Dendritic cell treated with granulocyte-macrophage colony-stimulating factor and Interleukin-4, amounts not matched to agents 40 ng/mL and 50 ng/mL, for 4 days (primary cell): ENCODE results near the gene MARS2.

Source experiments
- H3K27ac Mint-ChIP-seq: one replicate; pipeline ENCODE4 v1.8.0; 2022; ENCODE audit warnings: mild to moderate bottlenecking, mixed read lengths
- H3K27me3 Mint-ChIP-seq: one replicate; pipeline ENCODE4 v1.8.0; 2022; ENCODE audit warnings: mild to moderate bottlenecking, mixed read lengths
- H3K36me3 Mint-ChIP-seq: one replicate; pipeline ENCODE4 v1.8.0; 2022; ENCODE audit warnings: low read depth, mixed read lengths
- H3K4me1 Mint-ChIP-seq: one replicate; pipeline ENCODE4 v1.8.0; 2022; ENCODE audit warnings: low read depth, mixed read lengths
- H3K4me3 Mint-ChIP-seq: one replicate; pipeline ENCODE4 v1.8.0; 2022; ENCODE audit warnings: mild to moderate bottlenecking, moderate library complexity, mixed read lengths
- H3K9me3 Mint-ChIP-seq: one replicate; pipeline ENCODE4 v1.8.0; 2022; ENCODE audit warnings: mixed read lengths
- intact Hi-C: fragments of 100-400 bp; cut with micrococcal nuclease; formaldehyde crosslinking; loops from one replicate; pipeline ENCODE4 v1.15.0; 2022

The MARS2 gene

GRCh38 chr2:197705121-197705911 is at the start of gene MARS2:
Gene MARS2 (plus strand): TSS chr2:197705369. CDS start chr2:197705406, 37 bp downstream.
- H3K27ac Mint-ChIP-seq = peak within 1 kb of the TSS; percentile 84

GRCh38 chr2:197657562-197657961 is 47.6 kb upstream of the MARS2 start:
- H3K4me1 Mint-ChIP-seq = no peaks in the 10 kb centered on the region
- H3K36me3 Mint-ChIP-seq = no peaks in the 10 kb centered on the region
- no peak overlapping the region for H3K4me3 Mint-ChIP-seq
- no peak overlapping the region for H3K27ac Mint-ChIP-seq
- H3K9me3 Mint-ChIP-seq = no peaks in the 10 kb centered on the region
- no peaks in the 10 kb centered on the region for H3K27me3 Mint-ChIP-seq
- intact Hi-C loops = no loop called here

More at GRCh38 chr2:197705121-197705911, at the start of gene MARS2:
- peaks cover 40% of the 10 kb centered on the region for H3K4me1 Mint-ChIP-seq
- H3K36me3 Mint-ChIP-seq = peaks cover 23% of the 10 kb centered on the region
- intact Hi-C loops = loop anchor here (5.0 to 10.0 kb wide), 5 partner anchors 188 to 1071 kb away; partner anchors contain the start of genes CCDC150, COQ10B and MOB4
- H3K9me3 Mint-ChIP-seq = no peaks in the 10 kb centered on the region
- H3K4me3 Mint-ChIP-seq = peak within 1 kb of the TSS; percentile 88
- H3K27me3 Mint-ChIP-seq = peaks cover 4% of the 10 kb centered on the region

- Mint-ChIP-seq H3K4me3 (no peak overlapping the region), H3K4me1 (peaks cover 5% of the 10 kb centered on the region), H3K27me3 (no peaks in the 10 kb centered on the region), H3K9me3 (peaks cover 13% of the 10 kb centered on the region), H3K27ac (no peak overlapping the region), H3K36me3 (no peaks in the 10 kb centered on the region)
- intact Hi-C loops = no loop called here
These were observed 43.5 kb upstream of the MARS2 start for GRCh38 chr2:197661626-197662025.

- no peak overlapping the region for H3K4me3 Mint-ChIP-seq
- H3K36me3 Mint-ChIP-seq = no peaks in the 10 kb centered on the region
- H3K27me3 Mint-ChIP-seq = no peaks in the 10 kb centered on the region
- intact Hi-C loops = no loop called here
- H3K9me3 Mint-ChIP-seq = peaks cover 23% of the 10 kb centered on the region
- peaks cover 5% of the 10 kb centered on the region for H3K4me1 Mint-ChIP-seq
- H3K27ac Mint-ChIP-seq = no peak overlapping the region
These were observed 38.9 kb upstream of the MARS2 start for GRCh38 chr2:197666277-197666676.

- H3K4me1 Mint-ChIP-seq = peaks cover 5% of the 10 kb centered on the region
- H3K27me3 Mint-ChIP-seq = peaks cover 2% of the 10 kb centered on the region
- H3K9me3 Mint-ChIP-seq = peaks cover 23% of the 10 kb centered on the region
- intact Hi-C loops = no loop called here
- no peak overlapping the region for H3K27ac Mint-ChIP-seq
- no peaks in the 10 kb centered on the region for H3K36me3 Mint-ChIP-seq
- no peak overlapping the region for H3K4me3 Mint-ChIP-seq
These were observed 36.9 kb upstream of the MARS2 start for GRCh38 chr2:197668296-197668695.

- H3K9me3 Mint-ChIP-seq = peaks cover 23% of the 10 kb centered on the region
- intact Hi-C loops = no loop called here
- no peaks in the 10 kb centered on the region for H3K36me3 Mint-ChIP-seq
- peaks cover 5% of the 10 kb centered on the region for H3K4me1 Mint-ChIP-seq
- H3K4me3 Mint-ChIP-seq = no peak overlapping the region
- H3K27ac Mint-ChIP-seq = no peak overlapping the region
- H3K27me3 Mint-ChIP-seq = peaks cover 2% of the 10 kb centered on the region
These were observed 36.1 kb upstream of the MARS2 start for GRCh38 chr2:197669077-197669476.

GRCh38 chr2:197672371-197672893 is 32.7 kb upstream of the MARS2 start:
- intact Hi-C loops = no loop called here

GRCh38 chr2:197673106-197673505 is 32.1 kb upstream of the MARS2 start:
- no peaks in the 10 kb centered on the region for H3K36me3 Mint-ChIP-seq
- H3K27ac Mint-ChIP-seq = no peak overlapping the region
- H3K4me3 Mint-ChIP-seq = no peak overlapping the region
- H3K9me3 Mint-ChIP-seq = no peaks in the 10 kb centered on the region
- peaks cover 4% of the 10 kb centered on the region for H3K27me3 Mint-ChIP-seq
- H3K4me1 Mint-ChIP-seq = no peaks in the 10 kb centered on the region
- intact Hi-C loops = no loop called here

More at GRCh38 chr2:197672371-197672893, 32.7 kb upstream of the MARS2 start:
- Mint-ChIP-seq H3K4me1 (no peaks in the 10 kb centered on the region), H3K9me3 (peaks cover 2% of the 10 kb centered on the region), H3K36me3 (no peaks in the 10 kb centered on the region), H3K4me3 (no peak overlapping the region), H3K27me3 (peaks cover 2% of the 10 kb centered on the region), H3K27ac (no peak overlapping the region)

- H3K4me1 Mint-ChIP-seq = no peaks in the 10 kb centered on the region
- H3K9me3 Mint-ChIP-seq = no peaks in the 10 kb centered on the region
- no peak overlapping the region for H3K27ac Mint-ChIP-seq
- peaks cover 4% of the 10 kb centered on the region for H3K27me3 Mint-ChIP-seq
- intact Hi-C loops = no loop called here
- no peak overlapping the region for H3K4me3 Mint-ChIP-seq
- H3K36me3 Mint-ChIP-seq = no peaks in the 10 kb centered on the region
These were observed 31.6 kb upstream of the MARS2 start for GRCh38 chr2:197673606-197674005.

GRCh38 chr2:197674060-197674459 is 31.1 kb upstream of the MARS2 start:
- Mint-ChIP-seq H3K9me3 (no peaks in the 10 kb centered on the region), H3K36me3 (no peaks in the 10 kb centered on the region), H3K27ac (no peak overlapping the region), H3K27me3 (peaks cover 4% of the 10 kb centered on the region), H3K4me3 (no peak overlapping the region), H3K4me1 (no peaks in the 10 kb centered on the region)
- intact Hi-C loops = no loop called here

- H3K4me3 Mint-ChIP-seq = no peak overlapping the region
- H3K27me3 Mint-ChIP-seq = peaks cover 4% of the 10 kb centered on the region
- H3K36me3 Mint-ChIP-seq = no peaks in the 10 kb centered on the region
- intact Hi-C loops = no loop called here
- no peaks in the 10 kb centered on the region for H3K4me1 Mint-ChIP-seq
- H3K9me3 Mint-ChIP-seq = no peaks in the 10 kb centered on the region
- no peak overlapping the region for H3K27ac Mint-ChIP-seq
These were observed 30.6 kb upstream of the MARS2 start for GRCh38 chr2:197674591-197674990.

GRCh38 chr2:197675246-197675645 is 29.9 kb upstream of the MARS2 start, which contains the start of gene RFTN2:
Gene RFTN2 (minus strand): TSS chr2:197675587. CDS start chr2:197675458, 129 bp downstream.
- H3K9me3 Mint-ChIP-seq = no peaks in the 10 kb centered on the region
- no peaks in the 10 kb centered on the region for H3K36me3 Mint-ChIP-seq
- H3K27me3 Mint-ChIP-seq = peaks cover 4% of the 10 kb centered on the region
- no peaks in the 10 kb centered on the region for H3K4me1 Mint-ChIP-seq
- no peak within 1 kb of the TSS for H3K27ac Mint-ChIP-seq
- intact Hi-C loops = no loop called here
- H3K4me3 Mint-ChIP-seq = no peak within 1 kb of the TSS

- Mint-ChIP-seq H3K4me1 (no peaks in the 10 kb centered on the region), H3K27me3 (peaks cover 4% of the 10 kb centered on the region), H3K9me3 (no peaks in the 10 kb centered on the region), H3K36me3 (no peaks in the 10 kb centered on the region), H3K27ac (no peak overlapping the region), H3K4me3 (no peak overlapping the region)
- intact Hi-C loops = no loop called here
These were observed 29.4 kb upstream of the MARS2 start for GRCh38 chr2:197675711-197676188.

- no peaks in the 10 kb centered on the region for H3K9me3 Mint-ChIP-seq
- H3K36me3 Mint-ChIP-seq = no peaks in the 10 kb centered on the region
- intact Hi-C loops = no loop called here
- peaks cover 4% of the 10 kb centered on the region for H3K27me3 Mint-ChIP-seq
- H3K4me3 Mint-ChIP-seq = no peak overlapping the region
- no peak overlapping the region for H3K27ac Mint-ChIP-seq
- no peaks in the 10 kb centered on the region for H3K4me1 Mint-ChIP-seq
These were observed 28.1 kb upstream of the MARS2 start for GRCh38 chr2:197677056-197677455.
